HL-60 (cell line): ENCODE measurements around the gene LDLRAD3.
A peak's percentile ranks its signal among the peaks of the same experiment; 100 is the strongest.

Source experiments
- DNase-seq, 2 experiments: peaks; one replicate each; pipeline ENCODE4 v3.0.0-alpha.2; 2010 to 2020; ENCODE audit warnings: low read depth in 1 of 2, low spot score in 1 of 2
- H3K27ac ChIP-seq: fragments of 250-450 bp; sonication (Bioruptor Pico); replicated peaks from 2 replicates; pipeline ENCODE4 v1.5.1; 2020; ENCODE audit warnings: mild to moderate bottlenecking, moderate library complexity
- H3K27me3 ChIP-seq: fragments of 250-450 bp; sonication (Bioruptor Pico); 2 replicates; pipeline ENCODE4 v1.5.1; 2021; ENCODE audit warnings: mild to moderate bottlenecking, moderate library complexity; ENCODE audit not compliant: insufficient read depth, poor library complexity, severe bottlenecking
- H3K4me3 ChIP-seq: replicated peaks from 2 replicates; pipeline ENCODE4 v1.5.1; 2011; ENCODE audit warnings: mild to moderate bottlenecking, control low read depth, low read length; ENCODE audit not compliant: insufficient read depth
- GABPA ChIP-seq: IDR thresholded peaks from 2 replicates; pipeline ENCODE4 v1.6.1; 2012; ENCODE audit warnings: low read depth
- POLR2AphosphoS5 ChIP-seq: IDR thresholded peaks from 2 replicates; pipeline ENCODE4 v1.6.1; 2012; ENCODE audit warnings: low read depth
- SPI1 ChIP-seq: IDR thresholded peaks from 2 replicates; pipeline ENCODE4 v1.6.1; 2012; ENCODE audit warnings: low read depth, mild to moderate bottlenecking, borderline replicate concordance
- TF ChIP-seq, protein P1 (sequence below): IDR thresholded peaks from one replicate; pipeline ENCODE4 v1.5.1; 2011; ENCODE audit warnings: low read length, control low read depth, inconsistent platforms; ENCODE audit not compliant: insufficient read depth
- TF ChIP-seq, protein P2 (sequence below): IDR thresholded peaks from 2 replicates; pipeline ENCODE4 v1.6.1; 2012; ENCODE audit warnings: low read depth; ENCODE audit not compliant: insufficient replicate concordance

LDLRAD3 gene

DNA sequence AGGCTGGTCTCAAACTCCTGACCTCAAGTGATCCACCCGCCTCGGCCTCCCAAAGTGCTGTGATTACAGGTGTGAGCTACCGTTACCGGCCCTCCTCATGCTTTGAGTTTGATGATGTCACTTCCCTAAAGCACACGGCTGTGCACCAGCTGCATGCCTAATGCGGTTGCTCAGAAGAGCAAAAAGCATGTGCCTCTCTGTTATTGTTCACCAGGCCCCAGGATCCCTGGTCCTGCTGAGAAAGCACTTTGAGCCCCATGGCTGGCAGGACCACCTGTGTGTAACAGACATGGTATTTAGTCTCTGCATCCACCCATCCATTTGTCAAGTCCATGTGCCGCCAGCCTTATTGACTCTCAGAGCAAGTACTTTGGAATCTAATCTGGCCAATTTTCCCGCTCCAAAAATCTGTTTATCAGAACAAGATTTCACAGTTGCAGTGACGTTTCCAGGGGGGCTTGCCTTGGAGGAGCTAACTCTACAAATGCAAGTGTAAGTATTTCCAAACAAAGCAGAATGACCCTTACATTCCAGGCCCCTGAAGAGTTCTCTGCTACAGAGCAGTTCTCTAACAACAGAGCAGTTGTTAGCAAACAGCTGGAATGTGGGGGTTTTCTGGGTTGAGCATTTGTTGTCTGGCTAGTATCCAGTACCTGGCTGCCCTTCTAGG, 89.4 kb downstream of the LDLRAD3 start:
- Histone ChIP-seq H3K27me3 (no peaks in the 10 kb centered on the region), H3K27ac (no peak overlapping the region), H3K4me3 (no peak overlapping the region)
- DNase-seq: peak in 1 of 2 experiments; percentile 18
- TF ChIP-seq POLR2AphosphoS5: peak; percentile 16; the same call in 1 of the 2 replicates
- peak; percentile 61; the same call in 1 of the 2 replicates for TF ChIP-seq SPI1
- TF ChIP-seq, protein P1, sequence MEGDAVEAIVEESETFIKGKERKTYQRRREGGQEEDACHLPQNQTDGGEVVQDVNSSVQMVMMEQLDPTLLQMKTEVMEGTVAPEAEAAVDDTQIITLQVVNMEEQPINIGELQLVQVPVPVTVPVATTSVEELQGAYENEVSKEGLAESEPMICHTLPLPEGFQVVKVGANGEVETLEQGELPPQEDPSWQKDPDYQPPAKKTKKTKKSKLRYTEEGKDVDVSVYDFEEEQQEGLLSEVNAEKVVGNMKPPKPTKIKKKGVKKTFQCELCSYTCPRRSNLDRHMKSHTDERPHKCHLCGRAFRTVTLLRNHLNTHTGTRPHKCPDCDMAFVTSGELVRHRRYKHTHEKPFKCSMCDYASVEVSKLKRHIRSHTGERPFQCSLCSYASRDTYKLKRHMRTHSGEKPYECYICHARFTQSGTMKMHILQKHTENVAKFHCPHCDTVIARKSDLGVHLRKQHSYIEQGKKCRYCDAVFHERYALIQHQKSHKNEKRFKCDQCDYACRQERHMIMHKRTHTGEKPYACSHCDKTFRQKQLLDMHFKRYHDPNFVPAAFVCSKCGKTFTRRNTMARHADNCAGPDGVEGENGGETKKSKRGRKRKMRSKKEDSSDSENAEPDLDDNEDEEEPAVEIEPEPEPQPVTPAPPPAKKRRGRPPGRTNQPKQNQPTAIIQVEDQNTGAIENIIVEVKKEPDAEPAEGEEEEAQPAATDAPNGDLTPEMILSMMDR: no peak

DNA sequence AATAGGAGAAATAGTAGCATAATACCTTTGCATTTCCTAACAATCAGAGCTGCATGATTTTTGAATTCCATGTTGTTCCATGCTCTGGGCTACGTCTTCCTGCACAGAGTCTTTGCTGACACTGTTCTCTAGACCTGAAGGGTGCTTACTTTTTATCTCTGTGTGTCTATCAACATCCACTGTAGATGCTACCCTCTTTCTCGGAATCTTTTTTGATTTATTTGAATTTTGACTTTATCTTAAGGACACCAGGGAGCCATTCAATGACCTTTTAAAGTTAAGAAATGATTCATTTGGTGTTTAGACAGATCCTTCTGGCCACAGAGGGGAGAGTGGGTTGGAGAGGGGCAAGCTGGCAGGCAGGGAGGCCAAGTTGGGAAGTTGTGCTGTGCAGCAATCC, 90.1 kb downstream of the LDLRAD3 start:
- TF ChIP-seq GABPA: no peak
- TF ChIP-seq, protein P2, sequence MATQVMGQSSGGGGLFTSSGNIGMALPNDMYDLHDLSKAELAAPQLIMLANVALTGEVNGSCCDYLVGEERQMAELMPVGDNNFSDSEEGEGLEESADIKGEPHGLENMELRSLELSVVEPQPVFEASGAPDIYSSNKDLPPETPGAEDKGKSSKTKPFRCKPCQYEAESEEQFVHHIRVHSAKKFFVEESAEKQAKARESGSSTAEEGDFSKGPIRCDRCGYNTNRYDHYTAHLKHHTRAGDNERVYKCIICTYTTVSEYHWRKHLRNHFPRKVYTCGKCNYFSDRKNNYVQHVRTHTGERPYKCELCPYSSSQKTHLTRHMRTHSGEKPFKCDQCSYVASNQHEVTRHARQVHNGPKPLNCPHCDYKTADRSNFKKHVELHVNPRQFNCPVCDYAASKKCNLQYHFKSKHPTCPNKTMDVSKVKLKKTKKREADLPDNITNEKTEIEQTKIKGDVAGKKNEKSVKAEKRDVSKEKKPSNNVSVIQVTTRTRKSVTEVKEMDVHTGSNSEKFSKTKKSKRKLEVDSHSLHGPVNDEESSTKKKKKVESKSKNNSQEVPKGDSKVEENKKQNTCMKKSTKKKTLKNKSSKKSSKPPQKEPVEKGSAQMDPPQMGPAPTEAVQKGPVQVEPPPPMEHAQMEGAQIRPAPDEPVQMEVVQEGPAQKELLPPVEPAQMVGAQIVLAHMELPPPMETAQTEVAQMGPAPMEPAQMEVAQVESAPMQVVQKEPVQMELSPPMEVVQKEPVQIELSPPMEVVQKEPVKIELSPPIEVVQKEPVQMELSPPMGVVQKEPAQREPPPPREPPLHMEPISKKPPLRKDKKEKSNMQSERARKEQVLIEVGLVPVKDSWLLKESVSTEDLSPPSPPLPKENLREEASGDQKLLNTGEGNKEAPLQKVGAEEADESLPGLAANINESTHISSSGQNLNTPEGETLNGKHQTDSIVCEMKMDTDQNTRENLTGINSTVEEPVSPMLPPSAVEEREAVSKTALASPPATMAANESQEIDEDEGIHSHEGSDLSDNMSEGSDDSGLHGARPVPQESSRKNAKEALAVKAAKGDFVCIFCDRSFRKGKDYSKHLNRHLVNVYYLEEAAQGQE: no peak
- TF ChIP-seq POLR2AphosphoS5: no peak
- TF ChIP-seq SPI1: no peak
- TF ChIP-seq, protein P1: no peak
- Histone ChIP-seq H3K4me3 (no peak overlapping the region), H3K27ac (no peak overlapping the region)

GRCh38 chr11:36034551-36035331, 90.9 kb downstream of the LDLRAD3 start:
- no peaks in the 10 kb centered on the region for H3K27me3 ChIP-seq

More for the DNA sequence above, 90.1 kb downstream of the LDLRAD3 start:
- no peaks in the 10 kb centered on the region for H3K27me3 ChIP-seq
- no peak for DNase-seq

More at GRCh38 chr11:36034551-36035331, 90.9 kb downstream of the LDLRAD3 start:
- H3K27ac ChIP-seq: no peak overlapping the region
- TF ChIP-seq POLR2AphosphoS5: no peak
- TF ChIP-seq, protein P1: no peak
- TF ChIP-seq, protein P2: no peak
- no peak for TF ChIP-seq GABPA
- TF ChIP-seq SPI1: no peak
- H3K4me3 ChIP-seq: no peak overlapping the region
- DNase-seq: no peak
